Right lung (tissue), 5 donors: ENCODE data around the gene RABEP2. TPM values are rescaled to one million over a fixed set of nuclear protein-coding genes. Genes with fewer than 3 reads are reported as not detected.
A peak's percentile ranks its signal among the peaks of the same experiment; 100 is the strongest.
"Not testable (repeated sequence)": the region's sequence is repeated elsewhere in the genome, so short reads cannot be mapped to it uniquely, and the experiment has no call there.

Experiments
- DNase-seq, 2 donors: peaks; one replicate each; pipeline ENCODE4 v3.0.0-alpha.2; 2013
- polyA plus RNA-seq, 5 donors: library from polyadenylated mRNA; unstranded; fragments of 120-200 nt; gene quantifications; one replicate each; pipeline versions ENCODE4 v1.2.1 to v1.2.3, GENCODE V29; 2013; ENCODE audit warnings: inconsistent platforms in 1 of 5, low replicate concordance in 1 of 5; ENCODE audit not compliant: insufficient read length in 5 of 5, insufficient read depth in 1 of 5

Gene RABEP2
- polyA plus RNA-seq, 5 donors, result 19.3 to 35.3 (median 23.2) TPM

GRCh38 chr16:28935346-28935745, 10.3 kb upstream of the RABEP2 start:
- DNase-seq, result no peak

GRCh38 chr16:28933171-28933570, 8.1 kb upstream of the RABEP2 start:
- DNase-seq, result no peak

DNA sequence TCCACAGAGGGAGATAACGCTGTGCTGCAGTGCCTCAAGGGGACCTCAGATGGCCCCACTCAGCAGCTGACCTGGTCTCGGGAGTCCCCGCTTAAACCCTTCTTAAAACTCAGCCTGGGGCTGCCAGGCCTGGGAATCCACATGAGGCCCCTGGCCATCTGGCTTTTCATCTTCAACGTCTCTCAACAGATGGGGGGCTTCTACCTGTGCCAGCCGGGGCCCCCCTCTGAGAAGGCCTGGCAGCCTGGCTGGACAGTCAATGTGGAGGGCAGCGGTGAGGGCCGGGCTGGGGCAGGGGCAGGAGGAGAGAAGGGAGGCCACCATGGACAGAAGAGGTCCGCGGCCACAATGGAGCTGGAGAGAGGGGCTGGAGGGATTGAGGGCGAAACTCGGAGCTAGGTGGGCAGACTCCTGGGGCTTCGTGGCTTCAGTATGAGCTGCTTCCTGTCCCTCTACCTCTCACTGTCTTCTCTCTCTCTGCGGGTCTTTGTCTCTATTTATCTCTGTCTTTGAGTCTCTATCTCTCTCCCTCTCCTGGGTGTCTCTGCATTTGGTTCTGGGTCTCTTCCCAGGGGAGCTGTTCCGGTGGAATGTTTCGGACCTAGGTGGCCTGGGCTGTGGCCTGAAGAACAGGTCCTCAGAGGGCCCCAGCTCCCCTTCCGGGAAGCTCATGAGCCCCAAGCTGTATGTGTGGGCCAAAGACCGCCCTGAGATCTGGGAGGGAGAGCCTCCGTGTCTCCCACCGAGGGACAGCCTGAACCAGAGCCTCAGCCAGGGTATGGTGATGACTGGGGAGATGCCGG, 7.5 kb upstream of the RABEP2 start:
- no peak for DNase-seq

DNA sequence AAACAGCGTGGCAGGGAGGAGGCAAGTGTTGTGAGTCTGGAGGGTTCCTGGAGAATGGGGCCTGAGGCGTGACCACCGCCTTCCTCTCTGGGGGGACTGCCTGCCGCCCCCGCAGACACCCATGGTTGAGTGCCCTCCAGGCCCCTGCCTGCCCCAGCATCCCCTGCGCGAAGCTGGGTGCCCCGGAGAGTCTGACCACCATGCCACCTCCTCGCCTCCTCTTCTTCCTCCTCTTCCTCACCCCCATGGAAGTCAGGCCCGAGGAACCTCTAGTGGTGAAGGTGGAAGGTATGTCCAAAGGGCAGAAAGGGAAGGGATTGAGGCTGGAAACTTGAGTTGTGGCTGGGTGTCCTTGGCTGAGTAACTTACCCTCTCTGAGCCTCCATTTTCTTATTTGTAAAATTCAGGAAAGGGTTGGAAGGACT, 6.8 kb upstream of the RABEP2 start, which contains the start of gene CD19:
CD19 (plus strand) TSS at position 171 of the 425 bp plus-strand sequence; CDS start at position 201, 30 bp downstream.
- no peak for DNase-seq

DNA sequence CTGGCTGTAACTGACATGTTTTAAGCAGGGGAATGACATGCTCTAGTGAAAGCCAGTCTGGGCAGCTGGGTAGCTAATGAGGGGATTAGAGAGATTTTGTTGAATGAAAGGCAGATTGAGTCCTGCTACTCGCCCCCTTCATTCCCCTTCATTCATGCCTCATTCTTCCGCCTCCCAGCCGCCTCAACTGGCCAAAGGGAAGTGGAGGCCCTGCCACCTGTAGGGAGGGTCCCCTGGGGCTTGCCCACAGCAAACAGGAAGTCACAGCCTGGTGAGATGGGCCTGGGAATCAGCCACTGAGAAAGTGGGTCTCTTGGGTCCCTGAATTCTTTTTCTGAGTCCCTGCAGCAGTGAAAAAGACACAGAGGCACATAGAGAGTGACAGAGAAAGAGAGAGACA, 5.6 kb upstream of the RABEP2 start:
- no peak for DNase-seq

DNA sequence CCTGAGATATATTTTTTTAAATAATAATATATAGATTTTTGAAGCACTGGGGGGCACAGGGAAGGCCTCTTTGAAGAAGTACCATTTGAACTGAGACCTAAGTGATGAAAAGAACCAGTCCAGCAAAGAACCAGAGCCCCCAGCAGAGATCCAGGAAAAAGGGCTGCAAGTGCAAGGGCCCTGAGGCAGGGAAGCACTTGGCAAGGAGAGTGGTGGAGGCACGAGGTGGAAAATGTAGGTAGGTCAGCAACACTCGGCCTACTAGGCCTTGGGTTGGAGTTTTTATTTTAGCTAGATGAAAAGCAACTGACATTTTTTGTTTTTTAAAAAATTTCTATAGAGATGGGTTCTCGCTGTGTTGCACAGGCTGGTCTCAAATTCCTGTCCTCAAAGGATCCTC, 5.2 kb upstream of the RABEP2 start:
- DNase-seq, result no peak

- no peak for DNase-seq
Measured at GRCh38 chr16:28927815-28928214, 2.8 kb upstream of the RABEP2 start.

DNA sequence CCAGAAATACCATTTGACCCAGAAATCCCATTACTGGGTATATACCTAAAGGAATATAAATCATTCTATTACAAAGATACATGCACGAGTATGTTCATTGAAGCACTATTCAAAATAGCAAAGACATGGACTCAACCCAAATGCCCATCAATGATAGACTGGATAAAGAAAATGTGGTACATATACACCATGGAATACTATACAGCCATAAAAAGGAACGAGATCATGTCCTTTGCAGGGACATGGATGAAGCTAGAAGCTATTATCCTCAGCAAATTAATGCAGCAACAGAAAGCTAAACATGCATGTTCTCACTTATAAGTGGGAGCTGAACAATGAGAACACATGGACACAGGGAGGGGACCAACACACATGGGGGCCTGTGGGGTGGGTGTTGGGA, 1.2 kb upstream of the RABEP2 start:
- DNase-seq, result not testable (repeated sequence)

DNA sequence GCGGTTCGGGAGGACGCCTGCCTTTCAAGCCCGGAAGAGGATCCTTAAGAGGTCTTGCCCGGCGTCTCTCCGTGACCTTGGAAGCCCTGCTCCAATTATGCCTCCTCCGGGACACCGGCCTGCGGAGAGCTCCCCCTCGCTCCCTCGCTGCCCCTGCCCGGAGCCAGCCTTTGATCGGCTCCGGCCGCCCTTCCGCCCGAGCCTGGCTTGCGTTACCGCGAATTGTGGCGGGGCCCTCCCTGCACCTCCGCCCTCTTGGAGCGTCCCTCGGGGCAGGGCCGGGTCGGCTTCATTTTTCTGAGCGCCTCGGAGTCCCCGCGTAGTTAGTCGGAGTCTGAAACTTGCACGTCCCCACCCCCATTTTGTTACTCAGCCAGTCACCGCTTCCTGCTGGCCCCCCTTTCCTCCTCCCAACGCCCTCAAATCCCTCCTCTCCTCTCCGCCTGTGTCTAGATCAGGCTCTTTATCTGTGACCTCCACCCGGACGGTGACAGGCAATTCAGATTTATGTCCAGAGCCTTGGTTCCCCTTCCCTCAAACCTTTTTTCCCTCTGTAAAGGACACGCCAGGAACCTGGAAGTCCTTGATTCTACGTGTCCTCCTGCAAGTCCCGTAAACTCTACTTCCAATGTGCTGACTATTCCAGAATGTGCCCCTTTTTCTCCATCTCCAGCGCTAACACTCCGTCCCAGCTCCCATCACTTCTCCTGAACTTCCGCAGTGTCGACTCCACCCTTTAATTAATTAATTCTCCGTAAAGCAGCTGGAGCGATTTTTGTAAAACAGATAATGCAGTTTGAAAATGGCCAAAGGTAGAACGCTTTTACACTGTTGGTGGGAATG, 569 bp upstream of the RABEP2 start:
- DNase-seq, result peak; percentile 85 to 87

DNA sequence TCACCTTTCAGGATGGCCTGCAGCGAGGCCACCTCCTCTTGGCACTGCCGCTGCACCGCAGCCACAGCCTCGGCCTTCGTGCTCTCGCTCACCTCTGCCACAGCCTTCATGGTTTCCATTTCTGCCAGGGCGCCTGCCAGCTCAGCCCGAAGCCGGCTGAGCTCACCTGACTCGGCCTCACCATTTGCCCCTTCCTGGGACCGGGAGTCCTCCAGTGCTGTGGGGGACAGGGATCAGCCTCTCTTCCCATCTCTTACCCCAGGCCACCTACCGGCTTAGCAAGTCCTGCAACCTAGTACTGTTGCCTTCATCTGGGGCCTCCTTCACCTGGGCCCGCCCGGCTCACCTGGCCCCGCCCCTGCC, 658 bp downstream of the RABEP2 start:
- DNase-seq, result no peak

GRCh38 chr16:28923652-28924398, 1.2 kb downstream of the RABEP2 start:
- DNase-seq, result no peak

DNA sequence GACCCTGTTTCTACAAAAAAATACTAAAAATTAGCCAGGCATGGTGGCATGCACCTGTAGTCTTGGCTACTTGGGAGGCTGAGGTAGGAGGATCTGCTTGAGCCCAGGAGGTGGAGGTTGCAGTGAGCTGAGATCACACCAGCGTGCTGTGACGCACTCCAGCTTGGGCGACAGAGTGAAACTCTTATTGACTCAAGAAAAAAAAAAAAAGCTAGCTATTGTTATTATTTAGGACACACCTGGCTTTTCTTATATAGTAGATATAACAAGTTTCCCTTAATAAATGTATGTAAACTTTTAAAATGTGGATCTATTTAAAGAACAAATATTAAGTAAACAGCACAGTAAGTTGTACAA, 1.8 kb downstream of the RABEP2 start:
- no peak for DNase-seq

- no peak for DNase-seq
Measured at GRCh38 chr16:28918698-28919097, 6.3 kb downstream of the RABEP2 start.

- DNase-seq, result no peak
Measured at GRCh38 chr16:28917095-28917494, 7.9 kb downstream of the RABEP2 start.

DNA sequence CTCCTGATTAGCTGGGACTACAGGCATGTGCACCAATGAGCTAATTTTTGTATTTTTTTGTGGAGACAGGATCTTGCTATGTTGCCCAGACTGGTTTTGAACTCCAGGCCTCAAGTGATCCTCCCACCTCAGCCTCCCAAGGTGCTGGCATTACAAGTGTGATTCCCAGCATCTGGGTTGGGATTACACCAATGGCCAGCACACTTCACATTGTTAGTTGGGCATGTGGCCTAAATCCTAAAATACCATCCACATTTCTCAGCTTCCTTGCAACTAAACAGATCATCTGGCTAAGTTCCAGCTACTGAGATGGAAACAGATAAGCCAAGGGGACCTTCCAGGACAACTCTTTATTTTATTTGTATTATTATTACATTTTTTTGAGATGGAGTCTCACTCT, 9.9 kb downstream of the RABEP2 start:
- DNase-seq, result no peak

GRCh38 chr16:28913946-28914724, 10.9 kb downstream of the RABEP2 start:
- DNase-seq, result no peak

DNA sequence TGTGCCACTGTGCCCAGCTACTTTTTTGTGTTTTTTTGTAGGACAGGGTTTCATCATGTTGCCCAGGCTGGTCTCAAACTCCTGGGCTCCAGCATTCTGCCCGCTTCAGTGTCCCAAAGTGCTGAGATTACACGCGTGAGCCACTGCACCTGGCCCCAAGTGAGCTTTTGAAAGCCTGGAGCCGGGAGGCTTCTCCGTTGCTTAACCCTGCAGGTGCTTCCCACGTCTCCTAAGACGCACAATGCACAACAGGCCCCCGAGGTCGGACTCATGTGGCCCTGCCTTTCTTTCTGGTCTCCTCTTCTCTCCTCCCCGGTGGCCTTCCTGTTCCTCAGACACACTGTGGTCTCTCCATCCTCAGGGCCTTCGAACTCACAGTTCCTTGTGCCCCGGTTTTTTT, 12.5 kb downstream of the RABEP2 start:
- DNase-seq, result no peak

GRCh38 chr16:28910086-28911031, 14.7 kb downstream of the RABEP2 start:
- DNase-seq, result no peak

GRCh38 chr16:28905800-28906372, 19.2 kb downstream of the RABEP2 start:
- no peak for DNase-seq

- no peak for DNase-seq
Measured at GRCh38 chr16:28905229-28905754, 19.7 kb downstream of the RABEP2 start.
